ENCODE results near the gene TTYH2.
"Not testable (repeated sequence)": the region's sequence is repeated elsewhere in the genome, so short reads cannot be mapped to it uniquely, and the experiment has no call there.

TTYH2 gene

GRCh38 chr17:74237321-74237720 is 23.9 kb downstream of the TTYH2 start:
- no peak for DNase-seq

GRCh38 chr17:74239172-74239571 is 25.8 kb downstream of the TTYH2 start:
- no peak for DNase-seq

GRCh38 chr17:74240618-74241205 is 27.3 kb downstream of the TTYH2 start:
- no peak for DNase-seq

GRCh38 chr17:74241431-74241830 is 28.1 kb downstream of the TTYH2 start:
- DNase-seq, result no peak

GRCh38 chr17:74241847-74242246 is 28.5 kb downstream of the TTYH2 start:
- no peak for DNase-seq

- DNase-seq, result no peak
Measured at GRCh38 chr17:74243013-74243755, 29.8 kb downstream of the TTYH2 start.

- no peak for DNase-seq
Measured at GRCh38 chr17:74244128-74244527, 30.8 kb downstream of the TTYH2 start.

GRCh38 chr17:74244548-74244947 is 31.2 kb downstream of the TTYH2 start:
- DNase-seq, result no peak

- no peak for DNase-seq
Measured at GRCh38 chr17:74245145-74245831, 31.9 kb downstream of the TTYH2 start.

GRCh38 chr17:74245871-74246270 is 32.5 kb downstream of the TTYH2 start:
- DNase-seq, result no peak

GRCh38 chr17:74249590-74250270 is 36.4 kb downstream of the TTYH2 start:
- DNase-seq, result no peak

- no peak for DNase-seq
Measured at GRCh38 chr17:74250324-74250995, 37.1 kb downstream of the TTYH2 start.

GRCh38 chr17:74251051-74251450 is 37.7 kb downstream of the TTYH2 start:
- no peak for DNase-seq

GRCh38 chr17:74251569-74251968 is 38.2 kb downstream of the TTYH2 start:
- no peak for DNase-seq

GRCh38 chr17:74252211-74252610 is 38.8 kb downstream of the TTYH2 start:
- no peak for DNase-seq

GRCh38 chr17:74253036-74253435 is 39.7 kb downstream of the TTYH2 start:
- no peak for DNase-seq

- no peak for DNase-seq
Measured at GRCh38 chr17:74257311-74257710, 43.9 kb downstream of the TTYH2 start.

GRCh38 chr17:74259667-74260524 is 46.5 kb downstream of the TTYH2 start:
- DNase-seq, result no peak

- DNase-seq, result no peak
Measured at GRCh38 chr17:74260525-74260850, 47.1 kb downstream of the TTYH2 start.

- DNase-seq, result no peak
Measured at GRCh38 chr17:74262601-74263000, 49.2 kb downstream of the TTYH2 start.

GRCh38 chr17:74267054-74267453 is 53.7 kb downstream of the TTYH2 start:
- not testable (repeated sequence) for DNase-seq

GRCh38 chr17:74267579-74267978 is 54.2 kb downstream of the TTYH2 start:
- DNase-seq, result no peak
